Right lobe of liver (tissue), 6 donors: ENCODE results near the gene GOLGA6L10. TPM values are rescaled to one million over a fixed set of nuclear protein-coding genes. Genes with fewer than 3 reads are reported as not detected.
"Not testable (repeated sequence)": the region's sequence is repeated elsewhere in the genome, so short reads cannot be mapped to it uniquely, and the experiment has no call there.

Experiments used
- ATAC-seq, 4 donors: fragments of 200-7000 bp; cut with Tn5 transposase; one replicate each; pipeline ENCODE4 v1.9.1; 2020; ENCODE audit warnings: mild to moderate bottlenecking in 4 of 4, moderate library complexity in 4 of 4
- DNase-seq, 3 donors: peaks; one replicate each; pipeline ENCODE4 v3.0.0-alpha.2; 2020
- H3K27ac ChIP-seq, 3 donors: fragments of 200-600 bp; one replicate each; pipeline ENCODE4 v1.8.0; 2022
- H3K27me3 ChIP-seq, 2 donors: fragments of 200-600 bp; one replicate each; pipeline ENCODE4 v1.8.0; 2022
- H3K36me3 ChIP-seq, 4 donors: fragments of 200-600 bp; sonication (generic) in 1 of 4; one replicate each; pipeline versions ENCODE4 v1.5.1 to v1.8.0; 2017 to 2022; ENCODE audit warnings: control low read depth in 1 of 4
- H3K4me1 ChIP-seq, 4 donors: fragments of 200-600 bp; sonication (generic) in 1 of 4; one replicate each; pipeline versions ENCODE4 v1.5.1 to v1.8.0; 2017 to 2022; ENCODE audit warnings: control low read depth in 1 of 4
- H3K4me3 ChIP-seq, 3 donors: fragments of 200-600 bp; one replicate each; pipeline ENCODE4 v1.8.0; 2022
- H3K9me3 ChIP-seq, 4 donors: fragments of 200-600 bp; sonication (generic) in 1 of 4; one replicate each; pipeline versions ENCODE4 v1.5.1 to v1.8.0; 2017 to 2022; ENCODE audit warnings: control low read depth in 1 of 4
- CTCF ChIP-seq, 4 donors: fragments of 200-600 bp in 3 of 4; fragments of 450-650 bp in 1 of 4; IDR thresholded peaks; one replicate each; pipeline versions ENCODE4 v1.5.1 to v1.8.0; 2016 to 2022; ENCODE audit warnings: antibody characterized with exemption in 4 of 4, mild to moderate bottlenecking in 2 of 4
- POLR2A ChIP-seq: fragments of 450-650 bp; IDR thresholded peaks from one replicate; pipeline ENCODE4 v1.6.1; 2017; ENCODE audit warnings: antibody characterized with exemption, mild to moderate bottlenecking
- WGBS: methylation state at CpG from one replicate; pipeline ENCODE4 v1.1.6; 2018; ENCODE audit warnings: low coverage, low lambda C conversion rate; ENCODE audit not compliant: insufficient coverage; ENCODE audit errors: missing lambda C conversion rate; 5-methylcytosine and 5-hydroxymethylcytosine counted together
- intact Hi-C, 2 donors: fragments of 100-400 bp; cut with DNase I; formaldehyde crosslinking; loops; one replicate each; pipeline versions ENCODE4 v1.11.2 to v1.14.1; 2022
- total RNA-seq, 6 experiments: library from RNA; depleted of rRNA in 2 of 6; stranded (reverse); fragments of >200 nt in 2 of 6; fragmentation: NEBNext Ultra II Directional in 3 of 6; extraction: Animal tissue kit (Norgen Biotek cat#: 25700) in 3 of 6; gene quantifications; one replicate each; pipeline versions ENCODE4 v1.1.0 to v1.2.4, GENCODE V29; 2016 to 2023
- donor health status: DM: no; HTN: yes; CAD: no.
- donor health status: DM: no; HTN: no; CAD: no.
- donor health status: DM: no; HTN: no; CAD: no.
- donor health status: DM: no; HTN: yes; CAD: no.
- donor health status: DM: no; HTN: yes; CAD: no.

Gene GOLGA6L10
- total RNA-seq, 6 experiments from 2014 or later: 0.06 to 0.93 (median 0.38) TPM

- no CpG with 5 or more reads among the region's 6 CpGs for WGBS
- H3K36me3 ChIP-seq, DNase-seq, H3K9me3 ChIP-seq, ATAC-seq, intact Hi-C loops, H3K27me3 ChIP-seq, H3K4me3 ChIP-seq, H3K27ac ChIP-seq, H3K4me1 ChIP-seq: not testable (repeated sequence)
Measured at GRCh38 chr15:82324831-82325230, 24.4 kb downstream of the GOLGA6L10 start.

GRCh38 chr15:82322488-82322887 is 26.8 kb downstream of the GOLGA6L10 start:
- H3K4me1 ChIP-seq, H3K27ac ChIP-seq, H3K36me3 ChIP-seq, ATAC-seq, DNase-seq, H3K4me3 ChIP-seq, H3K9me3 ChIP-seq, intact Hi-C loops, H3K27me3 ChIP-seq: not testable (repeated sequence)
- WGBS: no CpG with 5 or more reads among the region's 10 CpGs

GRCh38 chr15:82320861-82321260 is 28.4 kb downstream of the GOLGA6L10 start:
- H3K36me3 ChIP-seq, H3K4me3 ChIP-seq, H3K27me3 ChIP-seq, H3K9me3 ChIP-seq, intact Hi-C loops, H3K4me1 ChIP-seq, ATAC-seq, DNase-seq, H3K27ac ChIP-seq: not testable (repeated sequence)
- no CpG with 5 or more reads among the region's 6 CpGs for WGBS

- peak in 3 of 4 donors; percentile 14 to 74 (median 39) for ATAC-seq
- H3K27me3 ChIP-seq, H3K4me1 ChIP-seq, H3K9me3 ChIP-seq, H3K27ac ChIP-seq, intact Hi-C loops, H3K36me3 ChIP-seq, H3K4me3 ChIP-seq, DNase-seq: not testable (repeated sequence)
- WGBS: 41% methylated on average over 7 of the region's 19 CpGs
Measured at GRCh38 chr15:82319522-82320278, 29.6 kb downstream of the GOLGA6L10 start.

- H3K27me3 ChIP-seq, DNase-seq, H3K36me3 ChIP-seq, H3K4me3 ChIP-seq, H3K27ac ChIP-seq, intact Hi-C loops, H3K9me3 ChIP-seq, ATAC-seq, H3K4me1 ChIP-seq: not testable (repeated sequence)
- WGBS: 87% methylated on average over 7 of the region's 8 CpGs
Measured at GRCh38 chr15:82318281-82318680, 31.0 kb downstream of the GOLGA6L10 start.

GRCh38 chr15:82317516-82317915 is 31.8 kb downstream of the GOLGA6L10 start:
- H3K27me3 ChIP-seq, DNase-seq, ATAC-seq, intact Hi-C loops, H3K36me3 ChIP-seq, H3K27ac ChIP-seq, H3K4me3 ChIP-seq, H3K9me3 ChIP-seq, H3K4me1 ChIP-seq: not testable (repeated sequence)
- no CpG with 5 or more reads among the region's 7 CpGs for WGBS

GRCh38 chr15:82317091-82317489 is 32.2 kb downstream of the GOLGA6L10 start:
- intact Hi-C loops: no loop called here
- Histone ChIP-seq H3K4me1 (no peaks in the 10 kb centered on the region), H3K9me3 (no peaks in the 10 kb centered on the region), H3K4me3 (no peak overlapping the region), H3K36me3 (no peaks in the 10 kb centered on the region), H3K27me3 (no peaks in the 10 kb centered on the region), H3K27ac (no peak overlapping the region)
- TF ChIP-seq POLR2A (no peak), CTCF (IDR thresholded peaks at IDR 0.05) (no peak)
- ATAC-seq (no peak), DNase-seq (no peak)
- no CpG with 5 or more reads among the region's 12 CpGs for WGBS

GRCh38 chr15:82316247-82317090 is 32.8 kb downstream of the GOLGA6L10 start:
- DNase-seq, H3K9me3 ChIP-seq, H3K4me3 ChIP-seq, H3K27ac ChIP-seq, ATAC-seq, H3K27me3 ChIP-seq, H3K36me3 ChIP-seq, intact Hi-C loops, H3K4me1 ChIP-seq: not testable (repeated sequence)
- WGBS: 80% methylated on average over 1 of the region's 23 CpGs
